ENCODE data around the gene MYO16.

The MYO16 gene

GRCh38 chr13:109235901-109236300, 606.5 kb downstream of the MYO16 start:
- no peak for DNase-seq (ENCODE audit: low spot score)
- Mint-ChIP-seq H3K27ac (no peak overlapping the region), H3K27me3 (ENCODE audit: low read depth) (no peaks in the 10 kb centered on the region), H3K9me3 (no peaks in the 10 kb centered on the region), H3K4me1 (ENCODE audit: low read depth) (no peaks in the 10 kb centered on the region), H3K36me3 (ENCODE audit: low read depth) (no peaks in the 10 kb centered on the region), H3K4me3 (no peak overlapping the region)

- Mint-ChIP-seq H3K36me3 (ENCODE audit: low read depth) (no peaks in the 10 kb centered on the region), H3K9me3 (no peaks in the 10 kb centered on the region), H3K4me1 (ENCODE audit: low read depth) (no peaks in the 10 kb centered on the region), H3K27ac (no peak overlapping the region), H3K4me3 (no peak overlapping the region), H3K27me3 (ENCODE audit: low read depth) (no peaks in the 10 kb centered on the region)
- DNase-seq (ENCODE audit: low spot score) = no peak
Measured at GRCh38 chr13:109241160-109241559, 611.7 kb downstream of the MYO16 start.

GRCh38 chr13:109243311-109243951, 614.0 kb downstream of the MYO16 start:
- no peaks in the 10 kb centered on the region for H3K4me1 Mint-ChIP-seq (ENCODE audit: low read depth)
- DNase-seq (ENCODE audit: low spot score) = no peak
- H3K9me3 Mint-ChIP-seq = no peaks in the 10 kb centered on the region
- no peaks in the 10 kb centered on the region for H3K27me3 Mint-ChIP-seq (ENCODE audit: low read depth)
- no peaks in the 10 kb centered on the region for H3K36me3 Mint-ChIP-seq (ENCODE audit: low read depth)
- H3K27ac Mint-ChIP-seq = no peak overlapping the region
- no peak overlapping the region for H3K4me3 Mint-ChIP-seq

- no peaks in the 10 kb centered on the region for H3K36me3 Mint-ChIP-seq (ENCODE audit: low read depth)
- DNase-seq (ENCODE audit: low spot score) = no peak
- no peak overlapping the region for H3K4me3 Mint-ChIP-seq
- H3K4me1 Mint-ChIP-seq (ENCODE audit: low read depth) = no peaks in the 10 kb centered on the region
- no peaks in the 10 kb centered on the region for H3K9me3 Mint-ChIP-seq
- no peaks in the 10 kb centered on the region for H3K27me3 Mint-ChIP-seq (ENCODE audit: low read depth)
- no peak overlapping the region for H3K27ac Mint-ChIP-seq
Measured at GRCh38 chr13:109244566-109244965, 615.2 kb downstream of the MYO16 start.

GRCh38 chr13:109246001-109246400, 616.6 kb downstream of the MYO16 start:
- Mint-ChIP-seq H3K36me3 (ENCODE audit: low read depth) (no peaks in the 10 kb centered on the region), H3K27me3 (ENCODE audit: low read depth) (no peaks in the 10 kb centered on the region), H3K9me3 (no peaks in the 10 kb centered on the region), H3K27ac (no peak overlapping the region), H3K4me3 (no peak overlapping the region), H3K4me1 (ENCODE audit: low read depth) (no peaks in the 10 kb centered on the region)
- DNase-seq (ENCODE audit: low spot score) = no peak

GRCh38 chr13:109249780-109250528, 620.5 kb downstream of the MYO16 start:
- H3K4me3 Mint-ChIP-seq = no peak overlapping the region
- H3K36me3 Mint-ChIP-seq (ENCODE audit: low read depth) = no peaks in the 10 kb centered on the region
- H3K27ac Mint-ChIP-seq = no peak overlapping the region
- H3K4me1 Mint-ChIP-seq (ENCODE audit: low read depth) = no peaks in the 10 kb centered on the region
- no peaks in the 10 kb centered on the region for H3K27me3 Mint-ChIP-seq (ENCODE audit: low read depth)
- DNase-seq (ENCODE audit: low spot score) = no peak
- H3K9me3 Mint-ChIP-seq = no peaks in the 10 kb centered on the region

GRCh38 chr13:109251956-109252355, 622.5 kb downstream of the MYO16 start:
- H3K4me1 Mint-ChIP-seq (ENCODE audit: low read depth) = no peaks in the 10 kb centered on the region
- no peak for DNase-seq (ENCODE audit: low spot score)
- no peaks in the 10 kb centered on the region for H3K36me3 Mint-ChIP-seq (ENCODE audit: low read depth)
- H3K9me3 Mint-ChIP-seq = no peaks in the 10 kb centered on the region
- H3K27ac Mint-ChIP-seq = no peak overlapping the region
- H3K4me3 Mint-ChIP-seq = no peak overlapping the region
- H3K27me3 Mint-ChIP-seq (ENCODE audit: low read depth) = no peaks in the 10 kb centered on the region

GRCh38 chr13:109253316-109253715, 623.9 kb downstream of the MYO16 start:
- no peak overlapping the region for H3K4me3 Mint-ChIP-seq
- no peaks in the 10 kb centered on the region for H3K27me3 Mint-ChIP-seq (ENCODE audit: low read depth)
- no peaks in the 10 kb centered on the region for H3K9me3 Mint-ChIP-seq
- H3K27ac Mint-ChIP-seq = no peak overlapping the region
- H3K4me1 Mint-ChIP-seq (ENCODE audit: low read depth) = no peaks in the 10 kb centered on the region
- H3K36me3 Mint-ChIP-seq (ENCODE audit: low read depth) = no peaks in the 10 kb centered on the region
- no peak for DNase-seq (ENCODE audit: low spot score)

GRCh38 chr13:109254274-109254673, 624.9 kb downstream of the MYO16 start:
- H3K4me3 Mint-ChIP-seq = no peak overlapping the region
- no peak for DNase-seq (ENCODE audit: low spot score)
- H3K4me1 Mint-ChIP-seq (ENCODE audit: low read depth) = no peaks in the 10 kb centered on the region
- H3K36me3 Mint-ChIP-seq (ENCODE audit: low read depth) = no peaks in the 10 kb centered on the region
- no peak overlapping the region for H3K27ac Mint-ChIP-seq
- H3K9me3 Mint-ChIP-seq = no peaks in the 10 kb centered on the region
- H3K27me3 Mint-ChIP-seq (ENCODE audit: low read depth) = no peaks in the 10 kb centered on the region

- H3K4me1 Mint-ChIP-seq (ENCODE audit: low read depth) = no peaks in the 10 kb centered on the region
- no peak for DNase-seq (ENCODE audit: low spot score)
- no peak overlapping the region for H3K27ac Mint-ChIP-seq
- H3K9me3 Mint-ChIP-seq = no peaks in the 10 kb centered on the region
- H3K36me3 Mint-ChIP-seq (ENCODE audit: low read depth) = no peaks in the 10 kb centered on the region
- H3K4me3 Mint-ChIP-seq = no peak overlapping the region
- H3K27me3 Mint-ChIP-seq (ENCODE audit: low read depth) = no peaks in the 10 kb centered on the region
Measured at GRCh38 chr13:109255141-109255856, 625.9 kb downstream of the MYO16 start.

GRCh38 chr13:109256866-109257760, 627.7 kb downstream of the MYO16 start:
- Mint-ChIP-seq H3K36me3 (ENCODE audit: low read depth) (no peaks in the 10 kb centered on the region), H3K27me3 (ENCODE audit: low read depth) (no peaks in the 10 kb centered on the region), H3K9me3 (no peaks in the 10 kb centered on the region), H3K27ac (no peak overlapping the region), H3K4me3 (no peak overlapping the region), H3K4me1 (ENCODE audit: low read depth) (no peaks in the 10 kb centered on the region)
- no peak for DNase-seq (ENCODE audit: low spot score)

Data from T-helper 2 cell treated with Interferon-gamma antibody and Interleukin-4, amounts not matched to agents 5 μg/mL and 100 μg/mL, for 36 hours (primary cell).